Endodermal cell (in vitro differentiated cells): ENCODE measurements around the gene HACL1. TPM values are rescaled to one million over a fixed set of nuclear protein-coding genes. Genes with fewer than 3 reads are reported as not detected.

Source experiments
- DNase-seq: peaks from one replicate; pipeline ENCODE4 v3.0.0-alpha.2; 2017
- H3K27ac ChIP-seq: 2 replicates; pipeline ENCODE4 v1.5.1; 2013; ENCODE audit warnings: mild to moderate bottlenecking, low read depth, low read length, moderate library complexity
- H3K27me3 ChIP-seq: 2 replicates; pipeline ENCODE4 v1.6.1; 2013; ENCODE audit warnings: mild to moderate bottlenecking, low read length, moderate library complexity; ENCODE audit not compliant: insufficient read depth, control insufficient read depth, poor library complexity, severe bottlenecking
- H3K36me3 ChIP-seq: 2 replicates; pipeline ENCODE4 v1.7.0; 2013; ENCODE audit warnings: mild to moderate bottlenecking, low read length, moderate library complexity; ENCODE audit not compliant: control insufficient read depth, insufficient read depth
- H3K4me1 ChIP-seq: one replicate; pipeline ENCODE4 v1.7.0; 2013; ENCODE audit warnings: low read length; ENCODE audit not compliant: control insufficient read depth, insufficient read depth
- H3K4me3 ChIP-seq: 2 replicates; pipeline ENCODE4 v1.5.1; 2013; ENCODE audit warnings: mild to moderate bottlenecking, low read length, moderate library complexity
- H3K9ac ChIP-seq: 2 replicates; pipeline ENCODE4 v1.6.1; 2013; ENCODE audit warnings: mild to moderate bottlenecking, low read length, moderate library complexity; ENCODE audit not compliant: poor library complexity, severe bottlenecking; ENCODE audit errors: extremely low read depth
- H3K9me3 ChIP-seq: 2 replicates; pipeline ENCODE4 v1.6.1; 2013; ENCODE audit warnings: mild to moderate bottlenecking, low read length, moderate library complexity; ENCODE audit not compliant: control insufficient read depth
- H3K27ac Mint-ChIP-seq: 2 replicates; pipeline ENCODE4 v1.8.0; 2020; ENCODE audit warnings: mixed read lengths
- H3K27me3 Mint-ChIP-seq: 2 replicates; pipeline ENCODE4 v1.8.0; 2021; ENCODE audit warnings: mild to moderate bottlenecking, mixed read lengths; ENCODE audit not compliant: insufficient read depth
- H3K36me3 Mint-ChIP-seq: 2 replicates; pipeline ENCODE4 v1.8.0; 2020; ENCODE audit warnings: low read depth, mixed read lengths
- H3K4me1 Mint-ChIP-seq: 2 replicates; pipeline ENCODE4 v1.8.0; 2020; ENCODE audit warnings: mixed read lengths
- H3K4me3 Mint-ChIP-seq: 2 replicates; pipeline ENCODE4 v1.8.0; 2020; ENCODE audit warnings: mild to moderate bottlenecking, moderate library complexity, mixed read lengths
- H3K9me3 Mint-ChIP-seq: 2 replicates; pipeline ENCODE4 v1.8.0; 2020; ENCODE audit warnings: mild to moderate bottlenecking, mixed read lengths
- CTCF ChIP-seq: fragments of 200-600 bp; sonication (generic); conservative IDR thresholded peaks from 2 replicates; pipeline ENCODE4 v1.5.0; 2021; ENCODE audit warnings: antibody characterized with exemption, mild to moderate bottlenecking
- WGBS, 2 experiments: methylation state at CpG; one replicate each; pipeline versions ENCODE4 v1.1.5 to v1.1.7; 2013; ENCODE audit warnings: missing lambda C conversion rate in 2 of 2, mixed read lengths in 1 of 2; ENCODE audit not compliant: insufficient coverage in 1 of 2, insufficient read length in 1 of 2; 5-methylcytosine and 5-hydroxymethylcytosine counted together
- total RNA-seq, 2 donors: library from RNA; stranded (reverse); fragmentation: NEBNext Ultra II Directional in 1 of 2; extraction: Animal tissue kit (Norgen Biotek cat#: 25700) in 1 of 2; gene quantifications; 2 replicates in 1 of 2; 3 replicates in 1 of 2; pipeline ENCODE4 v1.2.1, GENCODE V29; 2021

The HACL1 gene
- total RNA-seq, 2 donors from 2014 or later: 39.4 to 41.8 TPM

- Mint-ChIP-seq H3K4me1 (no peaks in the 10 kb centered on the region), H3K4me3 (no peak overlapping the region), H3K27ac (no peak overlapping the region), H3K27me3 (no peaks in the 10 kb centered on the region), H3K9me3 (no peaks in the 10 kb centered on the region), H3K36me3 (peaks cover 41% of the 10 kb centered on the region)
- no peak overlapping the region for H3K9ac ChIP-seq
- H3K27me3 ChIP-seq: no peaks in the 10 kb centered on the region
- 100% methylated on average over 1 of the region's 8 CpGs; no CpG with 5 or more reads in 1 of the 2 experiments for WGBS, 2 experiments
- no peak overlapping the region for H3K27ac ChIP-seq
- H3K4me1 ChIP-seq: no peaks in the 10 kb centered on the region
- no peak overlapping the region for H3K4me3 ChIP-seq
- no peaks in the 10 kb centered on the region for H3K9me3 ChIP-seq
- no peak for TF ChIP-seq CTCF
- peaks cover 51% of the 10 kb centered on the region for H3K36me3 ChIP-seq
- DNase-seq: no peak
Observed at GRCh38 chr3:15592968-15593367, 8.4 kb downstream of the HACL1 start.

GRCh38 chr3:15591928-15592327 is 9.4 kb downstream of the HACL1 start:
- H3K27me3 ChIP-seq: no peaks in the 10 kb centered on the region
- no peak for TF ChIP-seq CTCF
- no peak overlapping the region for H3K4me3 Mint-ChIP-seq
- H3K9me3 ChIP-seq: no peaks in the 10 kb centered on the region
- H3K4me1 Mint-ChIP-seq: no peaks in the 10 kb centered on the region
- H3K4me1 ChIP-seq: no peaks in the 10 kb centered on the region
- 88 to 92% methylated on average over 6 to 13 of the region's 21 CpGs for WGBS, 2 experiments
- H3K36me3 ChIP-seq: peaks cover 46% of the 10 kb centered on the region
- H3K27ac ChIP-seq: no peak overlapping the region
- H3K27ac Mint-ChIP-seq: no peak overlapping the region
- H3K27me3 Mint-ChIP-seq: no peaks in the 10 kb centered on the region
- peaks cover 32% of the 10 kb centered on the region for H3K36me3 Mint-ChIP-seq
- H3K9me3 Mint-ChIP-seq: no peaks in the 10 kb centered on the region
- H3K9ac ChIP-seq: no peak overlapping the region
- DNase-seq: no peak
- no peak overlapping the region for H3K4me3 ChIP-seq

GRCh38 chr3:15591242-15591641 is 10.1 kb downstream of the HACL1 start:
- 90 to 100% methylated on average over 1 to 3 of the region's 3 CpGs for WGBS, 2 experiments
- TF ChIP-seq CTCF: no peak
- Histone ChIP-seq H3K4me1 (no peaks in the 10 kb centered on the region), H3K9ac (no peak overlapping the region), H3K9me3 (no peaks in the 10 kb centered on the region), H3K27me3 (no peaks in the 10 kb centered on the region), H3K27ac (no peak overlapping the region), H3K36me3 (peaks cover 44% of the 10 kb centered on the region), H3K4me3 (no peak overlapping the region)
- H3K4me3 Mint-ChIP-seq: no peak overlapping the region
- no peaks in the 10 kb centered on the region for H3K9me3 Mint-ChIP-seq
- DNase-seq: no peak
- peaks cover 29% of the 10 kb centered on the region for H3K36me3 Mint-ChIP-seq
- no peak overlapping the region for H3K27ac Mint-ChIP-seq
- H3K4me1 Mint-ChIP-seq: no peaks in the 10 kb centered on the region
- no peaks in the 10 kb centered on the region for H3K27me3 Mint-ChIP-seq
